HPDE6-E6E7 (cell line): ENCODE results near the gene PADI4.

ENCODE experiments used
- DNase-seq: peaks from one replicate; pipeline ENCODE4 v3.0.0; 2011; ENCODE audit warnings: missing footprints; ENCODE audit errors: extremely low spot score

PADI4 gene

GRCh38 chr1:17307946-17308345 is at the start of gene PADI4:
PADI4 (plus strand) TSS chr1:17308197; CDS start chr1:17308223, 26 bp downstream.
- DNase-seq = no peak

GRCh38 chr1:17258758-17259130 is 49.3 kb upstream of the PADI4 start:
- no peak for DNase-seq

GRCh38 chr1:17259233-17259873 is 48.6 kb upstream of the PADI4 start:
- DNase-seq = no peak

- no peak for DNase-seq
These were observed 47.7 kb upstream of the PADI4 start for GRCh38 chr1:17260264-17260663.

- DNase-seq = no peak
These were observed 47.3 kb upstream of the PADI4 start for GRCh38 chr1:17260738-17261137.

- DNase-seq = no peak
These were observed 44.1 kb upstream of the PADI4 start for GRCh38 chr1:17263936-17264335.

GRCh38 chr1:17264470-17264869 is 43.5 kb upstream of the PADI4 start:
- no peak for DNase-seq

- DNase-seq = peak; percentile 38
These were observed 42.8 kb upstream of the PADI4 start for GRCh38 chr1:17265162-17265561.

GRCh38 chr1:17265950-17266349 is 42.0 kb upstream of the PADI4 start:
- DNase-seq = no peak

GRCh38 chr1:17270891-17271765 is 36.9 kb upstream of the PADI4 start:
- no peak for DNase-seq

GRCh38 chr1:17272066-17272465 is 35.9 kb upstream of the PADI4 start:
- DNase-seq = no peak

GRCh38 chr1:17272646-17273045 is 35.4 kb upstream of the PADI4 start:
- no peak for DNase-seq

- no peak for DNase-seq
These were observed 34.9 kb upstream of the PADI4 start for GRCh38 chr1:17273096-17273495.

- DNase-seq = no peak
These were observed 33.5 kb upstream of the PADI4 start for GRCh38 chr1:17274186-17275170.

- DNase-seq = peak; percentile 83
These were observed 31.4 kb upstream of the PADI4 start for GRCh38 chr1:17276568-17276967.

GRCh38 chr1:17277511-17278159 is 30.4 kb upstream of the PADI4 start:
- DNase-seq = no peak

- DNase-seq = no peak
These were observed 28.8 kb upstream of the PADI4 start for GRCh38 chr1:17278996-17279830.

- no peak for DNase-seq
These were observed 27.6 kb upstream of the PADI4 start for GRCh38 chr1:17280436-17280835.

GRCh38 chr1:17280894-17281293 is 27.1 kb upstream of the PADI4 start:
- no peak for DNase-seq

- no peak for DNase-seq
These were observed 26.2 kb upstream of the PADI4 start for GRCh38 chr1:17281775-17282181.

- DNase-seq = no peak
These were observed 25.2 kb upstream of the PADI4 start for GRCh38 chr1:17282836-17283235.
